ENCODE data around the gene STYXL1. TPM values are rescaled to one million over a fixed set of nuclear protein-coding genes. Genes with fewer than 3 reads are reported as not detected.
A peak's percentile ranks its signal among the peaks of the same experiment; 100 is the strongest.
"Not testable (repeated sequence)": the region's sequence is repeated elsewhere in the genome, so short reads cannot be mapped to it uniquely, and the experiment has no call there.

The STYXL1 gene
- total and polyA plus RNA-seq, 12 donors: 20.9 to 82.0 (median 50.8) TPM

GRCh38 chr7:76060842-76061241 lies 13.0 kb upstream of the STYXL1 start:
- Histone ChIP-seq H3K4me3 (no peak overlapping the region), H3K27me3 (no peaks in the 10 kb centered on the region), H3K36me3 (replicated peaks in 1 of 2) (peaks cover 0 to 89% of the 10 kb centered on the region in 2 donors), H3K27ac (peak overlapping the region in 2 of 5 donors; percentile 6 to 17), H3K4me1 (replicated peaks in 1 of 2) (peaks cover 14 to 23% of the 10 kb centered on the region in 2 donors), H3K9me3 (replicated peaks in 1 of 3) (no peaks in the 10 kb centered on the region)
- WGBS, 4 donors: 50 to 74% (median 56%) methylated on average over 4 to 6 of the region's 6 CpGs
- TF ChIP-seq CTCF (IDR thresholded peaks at IDR 0.05): no peak
- no peak for TF ChIP-seq POLR2A (IDR thresholded peaks at IDR 0.05)
- intact Hi-C loops (cut with DNase I): no loop called here
- peak in 6 of 7 donors; percentile 68 to 90 (median 82) for DNase-seq

- H3K9me3 ChIP-seq (replicated peaks in 1 of 3); H3K27me3 ChIP-seq; intact Hi-C loops (cut with DNase I); DNase-seq; H3K4me3 ChIP-seq: not testable (repeated sequence)
- WGBS, 4 donors: 82 to 95% (median 91%) methylated on average over 6 to 7 of the region's 7 CpGs
- peaks cover 14 to 34% of the 10 kb centered on the region in 2 donors for H3K4me1 ChIP-seq (replicated peaks in 1 of 2)
- peaks cover 0 to 78% of the 10 kb centered on the region in 2 donors for H3K36me3 ChIP-seq (replicated peaks in 1 of 2)
- H3K27ac ChIP-seq: peak overlapping the region in 3 of 5 donors; percentile 15 to 91 (median 57)
These were observed 10.9 kb upstream of the STYXL1 start for GRCh38 chr7:76058745-76059144.

- Histone ChIP-seq H3K27me3 (no peaks in the 10 kb centered on the region), H3K27ac (peak overlapping the region in 4 of 5 donors; percentile 57 to 91 (median 77)), H3K36me3 (replicated peaks in 1 of 2) (peaks cover 0 to 70% of the 10 kb centered on the region in 2 donors), H3K4me1 (replicated peaks in 1 of 2) (peaks cover 14 to 35% of the 10 kb centered on the region in 2 donors), H3K4me3 (no peak overlapping the region), H3K9me3 (replicated peaks in 1 of 3) (no peaks in the 10 kb centered on the region)
- no peak for TF ChIP-seq CTCF (IDR thresholded peaks at IDR 0.05)
- TF ChIP-seq POLR2A (IDR thresholded peaks at IDR 0.05): peak in 1 of 2 donors; percentile 3
- DNase-seq: peak in 6 of 7 donors; percentile 81 to 96 (median 90)
- WGBS, 4 donors: 49 to 63% (median 56%) methylated on average over 7 to 11 of the region's 11 CpGs
- intact Hi-C loops (cut with DNase I): no loop called here
These were observed 10.0 kb upstream of the STYXL1 start for GRCh38 chr7:76057813-76058145.

GRCh38 chr7:76057103-76057812 lies 9.5 kb upstream of the STYXL1 start:
- H3K27me3 ChIP-seq: no peaks in the 10 kb centered on the region
- TF ChIP-seq POLR2A (IDR thresholded peaks at IDR 0.05) (peak in 1 of 2 donors; percentile 5), CTCF (IDR thresholded peaks at IDR 0.05) (no peak)
- 52 to 60% (median 57%) methylated on average over 17 to 18 of the region's 18 CpGs for WGBS, 4 donors
- intact Hi-C loops (cut with DNase I): no loop called here
- no peak overlapping the region for H3K4me3 ChIP-seq
- peak overlapping the region; percentile 63 to 91 (median 82) for H3K27ac ChIP-seq
- peaks cover 0 to 65% of the 10 kb centered on the region in 2 donors for H3K36me3 ChIP-seq (replicated peaks in 1 of 2)
- peak in 5 of 7 donors; percentile 46 to 72 (median 58) for DNase-seq
- H3K9me3 ChIP-seq (replicated peaks in 1 of 3): no peaks in the 10 kb centered on the region
- peaks cover 14 to 35% of the 10 kb centered on the region in 2 donors for H3K4me1 ChIP-seq (replicated peaks in 1 of 2)
